ENCODE data around the gene KCNK15.

KCNK15 gene

DNA sequence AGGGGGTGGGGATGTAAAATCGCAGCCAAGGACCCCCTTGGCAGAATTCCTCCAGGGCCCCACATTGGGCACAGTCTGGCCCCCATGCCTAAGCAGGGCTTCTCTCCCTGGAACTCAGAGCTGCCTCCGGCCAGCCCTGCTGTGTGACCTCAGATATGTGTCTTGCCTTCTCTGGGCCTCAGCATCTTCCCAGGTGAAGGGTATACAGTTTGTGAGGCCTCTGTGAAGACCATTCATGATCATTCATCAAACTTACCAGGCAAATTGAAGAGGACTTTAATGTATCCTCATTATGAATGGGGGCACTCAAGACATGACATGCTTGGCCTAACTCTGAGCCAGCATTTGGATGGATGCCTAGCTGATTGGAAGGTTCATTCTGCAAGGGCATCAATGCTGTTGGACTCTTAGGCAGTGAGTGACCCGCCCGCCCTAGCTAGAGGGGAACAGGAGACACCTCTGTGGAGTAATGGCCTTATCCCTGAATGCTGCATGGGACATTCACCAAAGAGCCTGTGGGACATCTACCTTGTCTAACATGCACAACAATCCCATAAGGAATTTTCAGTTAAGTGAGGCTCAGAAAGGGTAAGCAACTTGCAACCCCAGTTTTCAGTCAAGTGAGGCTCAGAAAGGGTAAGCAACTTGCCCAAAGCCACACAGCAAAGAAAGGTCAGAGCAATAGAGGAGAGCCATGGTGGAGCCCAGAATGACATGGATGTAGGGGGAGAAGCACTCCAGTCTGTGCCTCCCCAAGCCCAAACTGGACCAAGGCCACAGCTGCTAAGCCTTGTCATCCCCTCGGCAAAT, 30.0 kb upstream of the KCNK15 start:
- DNase-seq (ENCODE audit: low read depth), result no peak

DNA sequence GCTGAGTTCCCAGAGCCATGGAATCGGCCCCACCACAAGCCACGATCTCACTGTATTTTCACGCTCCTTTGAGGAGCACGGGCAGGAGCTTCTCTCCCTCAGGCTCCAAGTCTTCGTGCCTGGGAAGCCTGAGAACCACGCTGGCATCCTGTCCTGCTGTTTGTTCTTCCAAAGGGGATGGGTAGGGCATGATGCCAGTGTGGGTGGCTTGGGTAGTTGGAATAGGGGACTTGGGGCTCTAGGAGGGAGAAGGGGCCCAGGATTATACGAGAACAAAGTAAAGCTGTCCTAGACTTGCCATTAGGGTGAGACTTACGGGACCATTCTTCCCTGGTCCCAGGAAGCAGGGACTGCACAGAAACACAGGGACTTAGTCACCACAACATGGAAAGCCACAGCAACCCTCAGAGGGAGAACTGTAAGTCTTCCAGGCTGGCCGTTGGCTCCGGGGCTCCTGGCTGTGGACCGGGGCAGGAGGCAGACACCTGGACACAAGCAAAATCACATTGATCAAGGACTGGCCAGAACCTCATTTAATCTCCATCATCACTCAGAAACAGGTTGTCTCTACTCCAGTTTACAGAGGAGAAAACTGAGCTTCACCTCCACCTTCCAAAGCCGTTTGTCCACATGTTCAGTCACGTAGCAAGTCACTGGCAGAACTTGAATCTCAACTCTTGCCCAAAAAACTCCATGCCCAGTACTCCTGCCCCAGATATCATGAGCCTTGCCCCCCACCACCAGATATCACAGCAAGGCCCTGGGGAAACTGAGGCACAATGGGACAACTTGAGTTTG, 29.2 kb upstream of the KCNK15 start:
- no peak for DNase-seq (ENCODE audit: low read depth)

DNA sequence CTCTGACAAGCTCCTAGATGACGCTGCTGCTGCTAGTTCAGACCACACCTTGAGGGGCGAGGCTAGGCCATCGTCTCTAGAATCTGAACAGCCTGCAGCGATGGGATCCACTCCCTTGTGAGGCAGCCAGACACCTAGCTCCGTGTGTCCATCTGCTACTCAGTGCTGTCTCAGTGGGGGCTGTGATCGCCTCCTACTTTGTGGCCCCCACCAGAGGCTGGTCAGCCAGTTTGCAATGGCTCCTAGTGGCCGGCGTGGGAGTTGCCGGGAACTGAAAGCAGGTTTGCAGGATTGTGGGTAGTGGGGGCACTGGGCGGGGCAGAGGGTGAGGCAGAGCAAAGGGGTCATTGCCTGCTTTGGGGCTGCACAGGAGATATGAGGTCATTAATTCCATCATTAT, 27.7 kb upstream of the KCNK15 start:
- DNase-seq (ENCODE audit: low read depth), result no peak

DNA sequence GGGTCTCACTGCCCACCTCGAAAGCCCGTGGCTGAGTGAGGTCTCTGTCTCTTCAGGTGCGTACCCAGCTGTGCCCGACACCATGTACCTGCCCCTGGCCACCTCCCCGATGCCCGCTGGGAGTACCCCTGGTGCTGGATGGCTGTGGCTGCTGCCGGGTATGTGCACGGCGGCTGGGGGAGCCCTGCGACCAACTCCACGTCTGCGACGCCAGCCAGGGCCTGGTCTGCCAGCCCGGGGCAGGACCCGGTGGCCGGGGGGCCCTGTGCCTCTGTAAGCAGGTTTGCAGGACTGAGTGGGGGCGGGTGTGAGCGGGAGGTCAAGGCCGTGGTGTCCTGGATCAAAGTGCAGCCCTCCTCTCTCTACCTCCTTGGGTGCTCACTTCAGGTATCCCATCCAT, 25.8 kb upstream of the KCNK15 start:
- DNase-seq (ENCODE audit: low read depth), result no peak

DNA sequence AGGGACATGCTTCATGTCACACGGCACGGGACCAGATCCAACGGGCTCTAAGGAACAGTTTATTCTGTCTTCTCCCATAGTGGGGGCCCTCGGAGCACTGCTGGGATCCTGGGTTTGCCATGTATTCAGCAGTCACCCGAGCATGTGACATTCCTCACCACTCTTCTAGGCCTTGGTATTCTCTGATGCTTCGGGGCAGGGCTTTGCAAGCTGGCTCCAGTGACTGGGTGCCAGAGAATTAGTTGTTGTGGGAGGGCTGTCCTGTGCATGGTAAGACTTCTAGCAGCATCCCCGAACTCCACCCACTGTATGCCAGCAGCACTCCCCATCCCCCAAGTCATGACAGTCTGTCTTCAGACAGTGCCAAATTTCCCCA, 25.1 kb upstream of the KCNK15 start:
- DNase-seq (ENCODE audit: low read depth), result no peak

DNA sequence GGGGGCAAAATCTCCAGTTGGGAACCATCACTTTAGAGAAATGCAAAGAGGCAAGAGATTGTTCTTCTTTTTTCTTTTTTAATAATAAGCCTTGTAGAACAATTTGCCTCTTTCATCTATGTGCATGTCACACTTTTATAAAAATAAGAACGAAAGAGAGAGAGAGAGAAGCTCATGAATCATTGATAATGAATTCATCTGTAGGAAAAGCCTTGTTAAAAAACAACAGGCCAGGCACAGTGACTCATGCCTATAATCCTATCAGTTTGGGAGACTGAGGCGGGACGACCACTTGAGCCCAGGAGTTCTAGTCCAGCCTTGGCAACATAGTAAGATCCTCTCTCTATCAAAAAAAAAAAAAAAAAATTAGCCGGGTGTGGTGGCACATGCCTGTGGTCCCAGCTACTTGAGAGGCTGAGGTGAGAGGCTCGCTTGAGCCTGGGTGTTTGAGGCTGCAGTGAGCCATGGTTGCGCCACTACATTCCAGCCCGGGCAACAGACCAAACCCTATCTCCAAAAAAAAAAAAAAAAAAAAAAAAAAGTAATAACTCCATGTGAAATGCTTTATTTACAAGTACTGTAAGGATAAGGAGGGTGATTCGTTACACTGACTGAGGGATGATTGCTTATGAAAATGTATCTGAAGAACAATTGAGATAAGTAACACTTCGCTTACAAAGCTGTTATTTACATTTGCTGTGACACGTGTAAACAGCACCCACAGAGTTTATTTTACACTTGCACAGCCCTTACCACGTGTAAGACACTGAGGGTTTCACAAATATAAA, 24.5 kb upstream of the KCNK15 start:
- DNase-seq (ENCODE audit: low read depth), result no peak

DNA sequence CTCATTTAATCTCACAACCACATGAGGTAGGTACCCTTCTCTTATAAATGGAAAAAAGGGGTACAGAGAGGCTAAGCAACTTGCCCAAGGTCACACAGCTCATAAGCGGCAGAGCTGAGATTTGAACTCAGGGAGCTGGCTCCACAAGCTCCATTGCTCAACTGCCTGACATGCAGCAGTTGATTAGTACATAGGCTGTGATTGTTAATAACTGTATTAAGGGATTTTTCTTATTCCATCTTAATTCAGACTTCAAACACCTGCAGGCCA, 23.9 kb upstream of the KCNK15 start:
- no peak for DNase-seq (ENCODE audit: low read depth)

DNA sequence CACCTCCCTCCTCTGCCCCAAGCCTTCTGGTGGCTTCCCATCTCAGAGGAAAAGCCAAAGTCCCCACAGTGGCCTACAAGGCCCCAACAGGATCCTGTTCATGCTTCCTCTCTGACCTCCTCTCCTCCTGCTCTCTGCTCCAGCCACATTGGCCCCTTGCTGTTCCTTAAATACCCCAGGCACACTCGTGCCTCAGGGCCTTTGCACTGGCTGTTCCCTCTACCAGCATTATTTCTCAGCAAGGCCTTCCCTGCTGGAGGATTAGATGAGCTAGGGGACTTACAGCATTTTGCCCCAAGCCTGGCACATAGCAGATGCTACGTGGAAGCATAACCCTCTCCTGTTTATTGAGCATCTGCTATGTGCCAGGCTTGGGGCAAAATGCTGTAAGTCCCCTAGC, 22.7 kb upstream of the KCNK15 start:
- no peak for DNase-seq (ENCODE audit: low read depth)

DNA sequence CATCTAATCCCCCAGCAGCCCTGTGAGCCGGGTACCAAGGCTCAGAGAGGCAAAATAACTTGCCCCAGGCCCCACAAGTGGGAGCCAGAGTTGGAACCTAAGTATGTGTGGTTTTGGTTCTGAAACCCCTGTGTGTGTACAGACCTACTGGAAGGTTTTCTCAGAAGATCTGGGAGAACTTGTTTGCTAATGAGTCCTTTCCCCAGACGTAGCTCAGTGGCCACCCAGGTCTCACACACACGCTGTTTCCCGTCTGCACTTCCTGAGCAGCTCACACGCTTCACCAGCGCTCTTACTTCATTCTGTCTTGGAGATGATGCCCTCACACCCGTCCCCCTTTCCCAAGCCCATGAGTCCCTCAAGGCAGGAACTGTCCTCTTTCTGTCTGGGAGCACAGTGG, 22.3 kb upstream of the KCNK15 start:
- no peak for DNase-seq (ENCODE audit: low read depth)

DNA sequence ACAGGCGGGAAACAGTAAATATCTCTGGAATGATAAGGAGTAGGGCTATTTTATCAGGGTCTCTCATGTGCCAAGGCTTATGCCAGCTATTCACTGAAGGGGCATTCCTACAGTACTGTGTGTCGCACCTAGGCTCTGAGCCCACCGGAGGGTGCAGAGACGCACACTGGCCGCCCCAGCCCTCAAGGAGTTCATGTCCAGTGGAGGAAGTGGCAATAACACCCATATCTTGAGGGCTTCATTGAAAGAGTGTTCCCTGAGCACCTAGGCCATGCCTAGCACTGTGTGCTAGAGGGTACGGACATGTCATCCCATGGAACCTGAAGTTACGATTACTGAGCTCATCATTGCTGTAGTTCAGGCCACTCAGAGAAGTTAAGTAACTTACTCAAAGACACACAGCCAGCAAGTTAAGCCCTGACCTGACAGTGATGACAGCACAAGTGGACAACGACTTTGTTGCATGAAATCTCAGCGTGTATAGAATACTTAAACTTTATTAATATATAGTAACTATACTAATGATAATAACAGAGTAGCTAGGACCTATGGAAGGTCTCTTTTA, 21.8 kb upstream of the KCNK15 start:
- DNase-seq (ENCODE audit: low read depth), result no peak

DNA sequence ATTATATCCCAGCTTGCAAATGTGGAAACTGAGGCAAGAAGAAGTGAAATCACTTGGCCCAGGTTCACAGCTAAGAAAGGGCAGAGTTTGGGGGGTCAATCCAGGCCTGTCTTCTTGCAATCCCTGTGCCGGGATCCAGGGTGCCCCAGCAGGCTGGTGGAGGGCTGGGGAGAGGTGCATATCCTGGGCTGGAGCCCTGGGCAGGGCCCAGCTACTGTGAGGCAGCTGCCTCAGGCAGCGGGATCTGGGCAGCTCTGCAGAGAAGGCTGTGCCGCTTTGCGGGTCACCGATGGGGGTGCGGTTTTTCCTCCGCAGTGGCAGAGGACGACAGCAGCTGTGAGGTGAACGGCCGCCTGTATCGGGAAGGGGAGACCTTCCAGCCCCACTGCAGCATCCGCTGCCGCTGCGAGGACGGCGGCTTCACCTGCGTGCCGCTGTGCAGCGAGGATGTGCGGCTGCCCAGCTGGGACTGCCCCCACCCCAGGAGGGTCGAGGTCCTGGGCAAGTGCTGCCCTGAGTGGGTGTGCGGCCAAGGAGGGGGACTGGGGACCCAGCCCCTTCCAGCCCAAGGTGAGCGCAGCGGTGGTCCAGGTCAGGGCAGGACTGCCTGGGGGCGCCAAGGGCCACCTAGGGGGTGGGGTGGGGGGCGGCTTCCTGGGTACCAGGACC, 21.1 kb upstream of the KCNK15 start:
- DNase-seq (ENCODE audit: low read depth), result no peak

DNA sequence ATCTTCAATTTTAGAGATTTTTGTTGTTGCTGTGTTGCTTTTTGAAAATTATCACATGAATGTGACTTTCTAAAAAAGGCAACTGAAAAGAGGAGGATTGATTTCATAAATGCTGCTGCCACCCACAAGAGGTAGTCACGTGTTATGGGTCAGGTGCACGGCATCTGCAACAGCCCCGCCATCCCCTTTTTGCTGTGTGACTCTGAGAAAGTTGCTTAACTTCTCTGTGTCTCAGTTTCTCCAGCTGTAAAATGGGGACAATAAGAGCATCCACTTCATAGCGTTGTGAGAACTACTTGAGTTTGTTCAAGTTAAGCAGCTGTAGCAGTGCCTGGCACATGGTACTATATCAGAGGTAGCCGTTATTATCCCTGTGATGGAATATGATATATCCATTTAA, 19.8 kb upstream of the KCNK15 start:
- DNase-seq (ENCODE audit: low read depth), result no peak

DNA sequence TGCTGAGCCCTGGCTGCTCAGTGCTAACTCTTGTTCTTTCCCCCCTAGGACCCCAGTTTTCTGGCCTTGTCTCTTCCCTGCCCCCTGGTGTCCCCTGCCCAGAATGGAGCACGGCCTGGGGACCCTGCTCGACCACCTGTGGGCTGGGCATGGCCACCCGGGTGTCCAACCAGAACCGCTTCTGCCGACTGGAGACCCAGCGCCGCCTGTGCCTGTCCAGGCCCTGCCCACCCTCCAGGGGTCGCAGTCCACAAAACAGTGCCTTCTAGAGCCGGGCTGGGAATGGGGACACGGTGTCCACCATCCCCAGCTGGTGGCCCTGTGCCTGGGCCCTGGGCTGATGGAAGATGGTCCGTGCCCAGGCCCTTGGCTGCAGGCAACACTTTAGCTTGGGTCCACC, 18.6 kb upstream of the KCNK15 start:
- DNase-seq (ENCODE audit: low read depth), result no peak

DNA sequence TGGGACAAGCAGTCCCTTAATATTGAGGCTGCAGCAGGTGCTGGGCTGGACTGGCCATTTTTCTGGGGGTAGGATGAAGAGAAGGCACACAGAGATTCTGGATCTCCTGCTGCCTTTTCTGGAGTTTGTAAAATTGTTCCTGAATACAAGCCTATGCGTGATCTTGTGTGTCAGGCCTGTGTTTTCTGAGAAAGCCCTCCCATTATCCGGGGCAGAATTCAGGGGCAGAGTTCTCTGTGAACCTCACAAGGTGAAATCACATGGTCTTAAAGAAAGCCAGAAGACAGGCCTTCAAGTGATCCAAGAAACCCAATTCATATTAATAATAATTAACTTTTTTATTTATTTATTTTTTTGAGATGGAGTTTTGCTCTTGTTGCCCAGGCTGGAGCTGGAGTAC, 18.0 kb upstream of the KCNK15 start:
- no peak for DNase-seq (ENCODE audit: low read depth)

DNA sequence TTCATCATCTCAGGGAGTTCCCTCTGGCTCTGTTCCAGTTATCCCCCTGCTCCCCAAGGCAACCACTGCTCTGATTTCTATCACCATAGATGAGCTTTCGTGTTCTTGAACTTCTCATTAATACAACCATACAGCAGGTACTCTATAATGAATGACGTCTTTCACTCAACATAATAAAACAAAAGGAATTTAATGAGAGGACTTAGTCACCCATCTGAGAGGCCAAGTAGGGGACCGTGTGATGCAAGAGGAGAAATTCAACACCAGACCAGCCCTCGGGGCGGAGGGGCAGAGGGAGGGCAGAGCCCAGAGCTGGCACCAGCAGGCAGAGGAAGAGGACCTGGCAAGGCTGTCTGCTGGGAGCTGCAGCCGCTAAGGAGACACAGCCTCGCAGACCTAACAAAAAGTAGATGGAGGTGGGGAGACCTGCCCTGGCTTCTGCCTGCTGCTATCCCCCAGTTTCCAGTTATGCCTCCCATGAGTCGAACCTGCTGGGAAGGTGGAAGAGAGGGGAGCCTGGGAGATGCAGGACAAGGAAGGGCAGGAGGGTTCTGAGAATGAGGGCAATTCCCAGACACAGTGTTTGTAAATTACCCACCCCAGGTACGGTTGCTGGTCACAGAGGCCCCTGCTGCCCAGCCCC, 16.7 kb upstream of the KCNK15 start:
- DNase-seq (ENCODE audit: low read depth), result no peak

DNA sequence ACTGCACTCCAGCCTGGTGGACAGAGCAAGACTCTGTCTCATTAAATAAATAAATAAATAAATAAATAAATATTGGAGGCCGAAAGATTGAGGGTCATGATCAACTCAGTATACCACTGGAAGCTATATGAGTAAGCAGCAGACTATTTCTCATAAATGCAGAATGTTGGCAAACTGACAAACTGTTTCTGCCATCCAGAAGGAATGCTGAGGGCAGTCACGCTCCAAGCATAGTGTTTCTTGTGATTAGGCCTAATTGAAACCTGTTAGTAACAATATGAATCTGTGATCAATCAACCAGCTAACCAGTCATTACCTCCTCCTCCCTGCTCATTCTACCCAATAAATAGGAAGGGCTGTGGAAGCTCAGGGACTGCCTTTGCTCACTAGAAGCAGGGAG, 15.2 kb upstream of the KCNK15 start:
- DNase-seq (ENCODE audit: low read depth), result no peak

DNA sequence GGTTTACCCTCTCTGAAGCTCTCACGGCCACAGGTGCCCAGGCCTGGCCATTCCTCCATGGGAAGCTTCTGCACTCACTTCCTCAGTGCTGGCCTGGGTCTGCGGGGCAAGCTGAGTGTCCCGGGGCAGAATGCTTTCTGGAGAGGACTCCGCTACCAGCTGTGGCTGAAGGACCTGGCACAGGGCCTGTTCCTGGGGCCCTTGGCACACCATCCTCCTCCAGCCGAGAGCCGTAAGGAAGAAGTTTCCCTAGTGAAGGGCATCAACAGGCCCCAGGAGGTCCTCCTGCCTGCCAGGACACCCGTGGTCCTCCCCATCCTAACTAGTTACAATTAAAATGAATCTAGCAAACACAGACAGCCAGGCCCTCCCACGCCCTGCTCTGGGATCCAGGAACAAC, 14.0 kb upstream of the KCNK15 start:
- no peak for DNase-seq (ENCODE audit: low read depth)

DNA sequence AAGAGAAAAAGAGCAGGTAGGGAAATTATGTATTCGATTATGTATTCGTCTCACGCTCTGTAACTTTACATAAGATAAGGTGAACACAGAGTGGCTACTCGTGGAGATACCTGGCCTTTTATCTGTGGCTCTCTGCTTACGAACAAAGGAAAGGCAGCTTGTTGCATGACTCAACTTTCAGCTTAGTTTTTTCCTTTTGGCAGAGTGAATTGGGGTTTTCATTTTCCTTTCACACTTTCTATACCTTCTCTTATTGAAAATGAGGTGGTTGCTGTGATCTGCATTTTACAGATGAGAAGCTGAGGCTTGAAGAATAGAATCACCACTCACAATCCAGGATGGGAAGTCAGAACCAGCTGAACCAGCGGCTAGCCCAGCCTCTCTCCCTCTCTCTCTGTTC, 13.3 kb upstream of the KCNK15 start:
- no peak for DNase-seq (ENCODE audit: low read depth)

DNA sequence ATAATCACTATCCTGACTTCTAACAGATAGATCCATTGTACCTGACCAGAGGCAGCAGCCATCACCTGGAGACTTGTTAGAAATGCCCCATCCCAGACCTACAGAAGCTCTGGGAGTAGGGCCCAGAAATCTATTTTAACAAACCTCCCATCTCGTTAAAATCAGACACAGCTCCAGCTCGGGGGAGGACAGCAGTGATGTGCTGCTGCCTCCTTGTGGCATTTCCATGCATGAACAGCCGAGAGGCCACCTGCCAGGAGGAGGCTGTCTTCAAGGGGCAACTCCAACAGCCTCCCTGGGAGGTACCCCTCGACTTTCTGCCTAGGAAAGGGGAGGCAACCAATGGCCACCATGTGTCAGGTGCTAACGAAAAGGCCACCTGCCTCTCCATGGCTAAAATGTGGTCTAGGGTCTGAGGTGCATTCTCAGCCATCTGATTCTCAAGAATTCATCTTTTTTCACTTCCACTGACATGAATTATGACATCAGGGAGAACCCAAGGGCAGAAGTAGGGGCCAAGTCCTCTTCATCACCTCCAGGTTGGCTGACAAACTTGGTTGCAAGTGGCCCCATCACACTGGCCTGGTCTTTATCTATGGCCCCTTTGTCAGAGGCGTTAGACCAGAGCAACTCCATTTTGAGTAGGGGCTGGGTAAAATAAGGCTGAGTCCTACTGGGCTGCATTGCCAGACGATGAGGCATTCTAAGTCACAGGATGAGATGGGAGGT, 12.2 kb upstream of the KCNK15 start:
- peak; percentile 40 for DNase-seq (ENCODE audit: low read depth)

DNA sequence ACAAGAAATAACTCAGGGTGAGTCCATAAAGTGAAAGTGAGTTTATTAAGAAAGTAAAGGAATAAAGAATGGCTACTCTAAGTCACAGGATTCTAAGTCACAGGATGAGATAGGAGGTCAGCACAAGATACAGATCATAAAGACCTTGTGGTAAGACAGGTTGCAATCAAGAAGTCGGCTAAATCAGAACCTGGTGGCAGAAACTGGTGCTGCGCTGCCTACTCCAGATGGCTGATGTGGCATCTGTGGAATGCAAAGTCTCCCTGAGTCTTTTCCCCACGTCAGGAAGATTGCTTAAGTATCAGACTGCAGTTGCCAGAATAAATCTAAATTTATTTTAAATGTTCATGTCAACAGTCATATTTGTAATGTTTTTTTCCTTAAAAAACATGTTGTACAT, 10.7 kb upstream of the KCNK15 start:
- DNase-seq (ENCODE audit: low read depth), result no peak

DNA sequence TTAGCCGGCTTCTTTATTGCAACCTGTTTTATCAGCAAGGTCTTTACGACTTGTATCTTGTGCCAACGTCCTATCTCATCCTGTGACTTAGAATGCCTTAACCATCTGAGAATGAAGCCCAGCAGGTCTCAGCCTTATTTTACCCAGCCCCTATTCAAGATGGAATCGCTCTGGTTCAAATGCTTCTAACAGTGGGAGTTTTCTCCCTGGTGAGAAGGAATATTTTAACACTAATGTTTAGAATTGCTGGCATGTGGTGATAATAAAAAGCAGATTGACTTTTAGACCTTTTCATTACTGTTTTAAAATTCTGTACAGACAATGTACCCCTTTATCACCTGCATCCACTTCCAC, 9.9 kb upstream of the KCNK15 start:
- no peak for DNase-seq (ENCODE audit: low read depth)

Measured in activated T-cell treated with anti-CD3 and anti-CD28 coated beads for 1 hour (primary cell).